H1 (cell line): ENCODE data around the gene TBX6. TPM values are rescaled to one million over a fixed set of nuclear protein-coding genes. Genes with fewer than 3 reads are reported as not detected.

Source experiments
- CTCF ChIA-PET: fragments of 300-600 bp; sonication (Branson Sonifier 250); formaldehyde crosslinking; loops from one replicate; lab custom pipeline; 2021; ENCODE audit not compliant: partially characterized antibody; lab: Charles Lee
- POLR2A ChIA-PET: fragments of 300-600 bp; sonication (Branson Sonifier 250); formaldehyde crosslinking; loops from one replicate; lab custom pipeline; 2021; ENCODE audit warnings: inconsistent platforms; ENCODE audit not compliant: partially characterized antibody; lab: Charles Lee
- DNase-seq, 2 experiments: peaks; one replicate each; pipeline versions ENCODE4 v3.0.0 to v3.0.0-alpha.2; 2010 to 2022; ENCODE audit warnings: low spot score in 2 of 2, low read depth in 1 of 2, mixed read lengths in 1 of 2
- FAIRE-seq: peaks from 2 replicates; lab custom pipeline; 2011; peaks lifted over from hg19 to GRCh38; lab: Jason Lieb, UNC
- H2AFZ ChIP-seq: 2 replicates; pipeline ENCODE4 v1.8.1; 2012; ENCODE audit warnings: low read length, inconsistent platforms
- H2AK5ac ChIP-seq: 2 replicates; pipeline ENCODE4 v1.6.1; 2013; ENCODE audit warnings: low read depth, low read length
- H2BK120ac ChIP-seq: replicated peaks from 2 replicates; pipeline ENCODE3; 2013; ENCODE audit warnings: low read depth, low read length, inconsistent platforms
- H2BK12ac ChIP-seq: 2 replicates; pipeline ENCODE4 v1.6.1; 2013; ENCODE audit warnings: low read depth, low read length
- H2BK15ac ChIP-seq: 2 replicates; pipeline ENCODE4 v1.6.1; 2013; ENCODE audit warnings: low read length
- H2BK20ac ChIP-seq: 2 replicates; pipeline ENCODE4 v1.6.1; 2013; ENCODE audit warnings: low read length
- H2BK5ac ChIP-seq: 2 replicates; pipeline ENCODE4 v1.6.1; 2013; ENCODE audit warnings: low read depth, low read length
- H3K14ac ChIP-seq: 2 replicates; pipeline ENCODE4 v1.6.1; 2013; ENCODE audit warnings: inconsistent platforms; ENCODE audit not compliant: insufficient read length
- H3K18ac ChIP-seq: 2 replicates; pipeline ENCODE4 v1.6.1; 2013; ENCODE audit warnings: low read length; ENCODE audit errors: extremely low read depth
- H3K23ac ChIP-seq: 2 replicates; pipeline ENCODE4 v1.6.1; 2013; ENCODE audit warnings: inconsistent platforms; ENCODE audit not compliant: insufficient read length
- H3K23me2 ChIP-seq: 2 replicates; pipeline ENCODE4 v1.6.1; 2013; ENCODE audit warnings: low read depth, low read length
- H3K27ac ChIP-seq: 2 replicates; pipeline ENCODE4 v1.6.1; 2011; ENCODE audit warnings: low read depth, low read length, inconsistent platforms
- H3K27me3 ChIP-seq, 4 experiments: replicated peaks in 1 of 4; 1 replicate in 1 of 4; 2 replicates in 3 of 4; pipeline versions ENCODE4 v1.6.1 to v1.8.1; 2011 to 2013; ENCODE audit warnings: low read length in 3 of 4, mild to moderate bottlenecking in 3 of 4, inconsistent platforms in 2 of 4, mixed read lengths in 2 of 4, moderate library complexity in 1 of 4; ENCODE audit not compliant: control insufficient read depth in 3 of 4, insufficient read depth in 3 of 4; ENCODE audit errors: extremely low read depth in 1 of 4
- H3K36me3 ChIP-seq, 4 experiments: 2 replicates each; pipeline versions ENCODE4 v1.6.1 to v1.8.1; 2011 to 2013; ENCODE audit warnings: mild to moderate bottlenecking in 4 of 4, low read length in 3 of 4, moderate library complexity in 2 of 4, control low read depth in 1 of 4, inconsistent platforms in 1 of 4; ENCODE audit not compliant: insufficient read depth in 4 of 4, control insufficient read depth in 2 of 4
- H3K4ac ChIP-seq: replicated peaks from 2 replicates; pipeline ENCODE3; 2013; ENCODE audit warnings: low read length, low read depth, mixed read lengths, inconsistent platforms; ENCODE audit not compliant: insufficient read length
- H3K4me1 ChIP-seq, 4 experiments: replicated peaks in 1 of 4; 1 replicate in 1 of 4; 2 replicates in 3 of 4; pipeline versions ENCODE4 v1.6.1 to v1.8.1; 2011 to 2013; ENCODE audit warnings: low read length in 3 of 4, inconsistent platforms in 2 of 4, mixed read lengths in 1 of 4; ENCODE audit not compliant: insufficient read depth in 4 of 4, control insufficient read depth in 3 of 4
- H3K4me2 ChIP-seq, 2 experiments: 2 replicates each; pipeline versions ENCODE4 v1.6.1 to v1.8.1; 2011 to 2013; ENCODE audit warnings: low read depth in 2 of 2, low read length in 2 of 2, control low read depth in 1 of 2, inconsistent platforms in 1 of 2, mild to moderate bottlenecking in 1 of 2; ENCODE audit not compliant: insufficient read depth in 1 of 2
- H3K4me3 ChIP-seq, 4 experiments: fragments of 200-600, 300-600 bp in 1 of 4; sonication (generic), shearing (Covaris generic), sonication (Bioruptor Twin) in 1 of 4; 2 replicates each; pipeline versions ENCODE4 v1.5.1 to v1.8.1; 2011 to 2016; ENCODE audit warnings: low read length in 4 of 4, low read depth in 3 of 4, control low read depth in 2 of 4, inconsistent platforms in 2 of 4, mild to moderate bottlenecking in 2 of 4, mixed read lengths in 1 of 4, moderate library complexity in 1 of 4; ENCODE audit not compliant: insufficient read depth in 2 of 4; ENCODE audit errors: extremely low read depth in 1 of 4
- H3K56ac ChIP-seq: replicated peaks from 2 replicates; pipeline ENCODE3; 2013; ENCODE audit warnings: low read depth, mild to moderate bottlenecking, mixed read lengths, low read length, inconsistent platforms; ENCODE audit not compliant: insufficient read length
- H3K79me1 ChIP-seq: 2 replicates; pipeline ENCODE4 v1.6.1; 2013; ENCODE audit warnings: low read depth, low read length, control low read depth
- H3K79me2 ChIP-seq, 2 experiments: 2 replicates each; pipeline versions ENCODE4 v1.6.1 to v1.8.1; 2012 to 2013; ENCODE audit warnings: low read length in 2 of 2, mild to moderate bottlenecking in 2 of 2, inconsistent platforms in 1 of 2; ENCODE audit not compliant: insufficient read depth in 2 of 2, control insufficient read depth in 1 of 2
- H3K9ac ChIP-seq, 4 experiments: replicated peaks in 1 of 4; 1 replicate in 1 of 4; 2 replicates in 3 of 4; pipeline versions ENCODE4 v1.6.1 to v1.8.1; 2011 to 2013; ENCODE audit warnings: low read depth in 3 of 4, low read length in 3 of 4, control low read depth in 2 of 4, mild to moderate bottlenecking in 2 of 4, moderate library complexity in 2 of 4, inconsistent platforms in 1 of 4; ENCODE audit errors: extremely low read depth in 1 of 4
- H3K9me3 ChIP-seq, 2 experiments: 2 replicates each; pipeline versions ENCODE4 v1.6.1 to v1.8.1; 2012 to 2013; ENCODE audit warnings: mild to moderate bottlenecking in 2 of 2, moderate library complexity in 2 of 2, control low read depth in 1 of 2, inconsistent platforms in 1 of 2, low read depth in 1 of 2, low read length in 1 of 2, mixed read lengths in 1 of 2; ENCODE audit not compliant: insufficient read depth in 2 of 2
- H4K20me1 ChIP-seq, 2 experiments: replicated peaks in 1 of 2; 2 replicates each; pipeline versions ENCODE3 to v1.8.1; 2011 to 2013; ENCODE audit warnings: inconsistent platforms in 2 of 2, low read length in 2 of 2, mild to moderate bottlenecking in 1 of 2; ENCODE audit not compliant: insufficient read depth in 2 of 2, control insufficient read depth in 1 of 2
- H4K5ac ChIP-seq: 2 replicates; pipeline ENCODE4 v1.6.1; 2013; ENCODE audit warnings: low read length, low read depth, mixed read lengths, inconsistent platforms; ENCODE audit not compliant: insufficient read length
- H4K8ac ChIP-seq: 2 replicates; pipeline ENCODE4 v1.8.0; 2013; ENCODE audit warnings: mild to moderate bottlenecking, moderate library complexity, low read length, inconsistent platforms; ENCODE audit not compliant: insufficient read depth; ENCODE audit errors: extremely low read depth
- H4K91ac ChIP-seq: replicated peaks from 2 replicates; pipeline ENCODE3; 2013; ENCODE audit warnings: low read length, mixed read lengths, inconsistent platforms; ENCODE audit not compliant: insufficient read length
- ASH2L ChIP-seq: fragments of 200-600, 300-600 bp; sonication (generic); IDR thresholded peaks from one replicate; pipeline ENCODE4 v1.7.1; 2017; ENCODE audit warnings: low read length
- BCL11A ChIP-seq, 2 experiments: IDR thresholded peaks; one replicate each; pipeline ENCODE4 v1.6.1; 2011; ENCODE audit warnings: low read depth in 2 of 2, low read length in 2 of 2, mild to moderate bottlenecking in 2 of 2
- CBX5 ChIP-seq: fragments of 300-800, 300-1000 bp; sonication (generic); IDR thresholded peaks from 2 replicates; pipeline ENCODE4 v1.7.1; 2016; ENCODE audit warnings: antibody characterized with exemption, low read length, low read depth
- JUND ChIP-seq: IDR thresholded peaks from 2 replicates; pipeline ENCODE4 v1.6.1; 2011; ENCODE audit warnings: mild to moderate bottlenecking, improper control_type of control experiment, low read length
- RXRA ChIP-seq: IDR thresholded peaks from 2 replicates; pipeline ENCODE4 v1.6.1; 2011; ENCODE audit warnings: low read depth, mild to moderate bottlenecking, low read length, moderate library complexity; ENCODE audit not compliant: insufficient read depth
- SIX5 ChIP-seq: IDR thresholded peaks from 2 replicates; pipeline ENCODE4 v1.6.1; 2011; ENCODE audit warnings: mild to moderate bottlenecking, low read depth, low read length
- SP1 ChIP-seq: IDR thresholded peaks from 2 replicates; pipeline ENCODE4 v1.6.1; 2011; ENCODE audit warnings: low read depth, low read length
- TAF7 ChIP-seq: optimal IDR thresholded peaks from 2 replicates; pipeline ENCODE3; 2011; ENCODE audit warnings: low read depth, mild to moderate bottlenecking, inconsistent platforms, low read length, moderate library complexity, borderline replicate concordance
- WGBS, 2 experiments: shearing (Covaris generic) in 1 of 2; methylation state at CpG; one replicate each; pipeline versions ENCODE4 v1.1.6 to v1.1.7; 2013 to 2015; ENCODE audit warnings: low lambda C conversion rate in 2 of 2, mixed read lengths in 2 of 2, inconsistent platforms in 1 of 2, low coverage in 1 of 2, missing lambda C conversion rate in 1 of 2; ENCODE audit not compliant: insufficient replicate concordance in 2 of 2, insufficient coverage in 1 of 2, insufficient read length in 1 of 2; ENCODE audit errors: extremely low coverage in 1 of 2, missing lambda C conversion rate in 1 of 2; 5-methylcytosine and 5-hydroxymethylcytosine counted together
- polyA plus RNA-seq, 7 experiments: library from polyadenylated mRNA; depleted of rRNA in 3 of 7; stranded (reverse) in 5 of 7; unstranded in 2 of 7; fragments of >200 nt in 5 of 7; fragments of 200-250 nt in 2 of 7; gene quantifications; 1 replicate in 5 of 7; 2 replicates in 1 of 7; 4 replicates in 1 of 7; pipeline versions ENCODE4 v1.2.1 to v1.2.3, GENCODE V29; 2011 to 2013; ENCODE audit warnings: missing spikeins in 2 of 7, mixed read lengths in 2 of 7
- total RNA-seq: library from RNA; stranded (reverse); fragmentation: NEBNext Ultra II Directional; extraction: Animal tissue kit (Norgen Biotek cat#: 25700); gene quantifications from 2 replicates; pipeline ENCODE4 v1.2.1, GENCODE V29; 2021

The TBX6 gene
- total and polyA plus RNA-seq, 2 of the 8 experiments (the other 6 are each of a cell fraction or from before 2014, with no cell fraction given) = 2.2 to 2.8 TPM

GRCh38 chr16:30110661-30111060, 18.9 kb upstream of the TBX6 start:
- TF ChIP-seq CBX5 (no peak), JUND (0 out of 2 replicates have a peak, but pooled peaks have one; percentile 10), RXRA (no peak), SP1 (no peak), BCL11A (IDR thresholded peaks at IDR 0.05; ENCODE audit: low read depth in 2 of 2, low read length in 2 of 2) (no peak), ASH2L (no peak), SIX5 (no peak), TAF7 (no peak)
- FAIRE-seq (no peak), DNase-seq (no peak)
- peaks cover 2 to 6% of the 10 kb centered on the region in 2 experiments for H4K20me1 ChIP-seq
- no peak overlapping the region for H3K56ac ChIP-seq
- H3K27me3 ChIP-seq = no peaks in the 10 kb centered on the region
- no peak overlapping the region for H2BK5ac ChIP-seq
- H2AK5ac ChIP-seq = no peak overlapping the region
- no peaks in the 10 kb centered on the region for H3K79me2 ChIP-seq
- no peak overlapping the region for H2BK20ac ChIP-seq
- no peaks in the 10 kb centered on the region for H3K23me2 ChIP-seq
- no peak overlapping the region for H4K5ac ChIP-seq
- no peak overlapping the region for H2AFZ ChIP-seq
- H3K9ac ChIP-seq = no peak overlapping the region
- no peak overlapping the region for H3K4me3 ChIP-seq
- no peak overlapping the region for H2BK12ac ChIP-seq
- H4K8ac ChIP-seq = no peak overlapping the region
- peaks cover 0 to 12% (median 6%) of the 10 kb centered on the region in 4 experiments; a peak in 5 of 7 replicates for H3K4me1 ChIP-seq
- ChIA-PET POLR2A (interaction anchor here (1.2 to 16.3 kb wide), 2 partner anchors 10 to 18 kb away, joined by 4 to 169 read pairs; partner anchors contain the start of genes TBX6 and YPEL3), CTCF (interaction anchor here (0.6 to 6.7 kb wide), 7 partner anchors 11 to 492 kb away, joined by 3 to 90 read pairs (median 12); partner anchors contain the start of gene TBX6)
- no peak overlapping the region for H2BK120ac ChIP-seq
- H3K79me1 ChIP-seq = no peaks in the 10 kb centered on the region
- H3K27ac ChIP-seq = no peak overlapping the region
- H3K14ac ChIP-seq = no peak overlapping the region
- 75% methylated on average over 7 of the region's 7 CpGs; no CpG with 5 or more reads in 1 of the 2 experiments for WGBS, 2 experiments
- H3K9me3 ChIP-seq = no peaks in the 10 kb centered on the region
- 0 out of 8 replicates have a peak, but pooled peaks cover 0 to 3% (median 0%) of the 10 kb centered on the region in 4 experiments for H3K36me3 ChIP-seq
- no peak overlapping the region for H3K4ac ChIP-seq
- H2BK15ac ChIP-seq = no peak overlapping the region
- no peak overlapping the region for H3K4me2 ChIP-seq
- H3K18ac ChIP-seq = no peak overlapping the region
- H4K91ac ChIP-seq = no peak overlapping the region
- H3K23ac ChIP-seq = no peak overlapping the region
